Activated CD4-positive, alpha-beta memory T cell treated with anti-CD3 and anti-CD28 coated beads for 36 hours (primary cell): ENCODE measurements around the gene ZMYND11. TPM values are rescaled to one million over a fixed set of nuclear protein-coding genes. Genes with fewer than 3 reads are reported as not detected.

ENCODE experiments used
- CTCF ChIA-PET: fragments of 350-600 bp; sonication (Branson Sonifier 250); formaldehyde crosslinking; loops from one replicate; lab custom pipeline; 2021; ENCODE audit warnings: antibody characterized with exemption, inconsistent platforms; lab: Charles Lee
- POLR2A ChIA-PET: fragments of 350-600 bp; sonication (Branson Sonifier 250); formaldehyde crosslinking; loops from one replicate; lab custom pipeline; 2021; ENCODE audit warnings: antibody characterized with exemption; lab: Charles Lee
- DNase-seq: peaks from one replicate; pipeline ENCODE4 v3.0.0-alpha.2; 2020
- H3K27ac Mint-ChIP-seq: one replicate; pipeline ENCODE4 v1.8.0; 2021; ENCODE audit warnings: mixed read lengths
- H3K27me3 Mint-ChIP-seq: one replicate; pipeline ENCODE4 v1.8.0; 2021; ENCODE audit warnings: mixed read lengths
- H3K36me3 Mint-ChIP-seq: one replicate; pipeline ENCODE4 v1.8.0; 2021; ENCODE audit warnings: mixed read lengths
- H3K4me1 Mint-ChIP-seq: one replicate; pipeline ENCODE4 v1.8.0; 2021; ENCODE audit warnings: low read depth, mixed read lengths
- H3K4me3 Mint-ChIP-seq: one replicate; pipeline ENCODE4 v1.8.0; 2021; ENCODE audit warnings: mild to moderate bottlenecking, mixed read lengths
- H3K9me3 Mint-ChIP-seq: one replicate; pipeline ENCODE4 v1.8.0; 2021; ENCODE audit warnings: mixed read lengths
- intact Hi-C: fragments of 100-400 bp; cut with micrococcal nuclease; formaldehyde crosslinking; loops from one replicate; pipeline ENCODE4 v1.15.1; 2023
- total RNA-seq, 2 experiments: library from RNA; stranded (reverse); gene quantifications; one replicate each; pipeline ENCODE4 v1.2.3, GENCODE V29; 2021

The ZMYND11 gene
- total RNA-seq, 2 experiments from 2014 or later = 15.9 to 19.4 TPM

- Mint-ChIP-seq H3K27ac (no peak overlapping the region), H3K9me3 (no peaks in the 10 kb centered on the region), H3K36me3 (peaks cover 5% of the 10 kb centered on the region), H3K4me3 (no peak overlapping the region), H3K27me3 (no peaks in the 10 kb centered on the region), H3K4me1 (no peaks in the 10 kb centered on the region)
- CTCF ChIA-PET = no interaction called here
- no peak for DNase-seq
- POLR2A ChIA-PET = no interaction called here
- intact Hi-C loops = no loop called here
These were observed 99.6 kb downstream of the ZMYND11 start for GRCh38 chr10:234708-235406.

GRCh38 chr10:235915-236314 lies 100.7 kb downstream of the ZMYND11 start:
- H3K27ac Mint-ChIP-seq = no peak overlapping the region
- H3K9me3 Mint-ChIP-seq = no peaks in the 10 kb centered on the region
- intact Hi-C loops = no loop called here
- H3K27me3 Mint-ChIP-seq = no peaks in the 10 kb centered on the region
- H3K36me3 Mint-ChIP-seq = peaks cover 5% of the 10 kb centered on the region
- no peak overlapping the region for H3K4me3 Mint-ChIP-seq
- POLR2A ChIA-PET = no interaction called here
- DNase-seq = no peak
- H3K4me1 Mint-ChIP-seq = no peaks in the 10 kb centered on the region
- CTCF ChIA-PET = no interaction called here

GRCh38 chr10:239109-239508 lies 103.9 kb downstream of the ZMYND11 start:
- intact Hi-C loops = no loop called here
- Mint-ChIP-seq H3K27me3 (no peaks in the 10 kb centered on the region), H3K4me1 (no peaks in the 10 kb centered on the region), H3K27ac (no peak overlapping the region), H3K4me3 (no peak overlapping the region), H3K9me3 (no peaks in the 10 kb centered on the region), H3K36me3 (peaks cover 5% of the 10 kb centered on the region)
- ChIA-PET CTCF (no interaction called here), POLR2A (no interaction called here)
- DNase-seq = no peak

GRCh38 chr10:241451-241850 lies 106.2 kb downstream of the ZMYND11 start:
- Mint-ChIP-seq H3K27ac (no peak overlapping the region), H3K4me3 (no peak overlapping the region), H3K36me3 (peaks cover 10% of the 10 kb centered on the region), H3K9me3 (no peaks in the 10 kb centered on the region), H3K27me3 (no peaks in the 10 kb centered on the region), H3K4me1 (no peaks in the 10 kb centered on the region)
- DNase-seq = no peak
- POLR2A ChIA-PET = no interaction called here
- CTCF ChIA-PET = interaction anchor here (1.3 kb wide), 1 partner anchor 9 kb away, joined by 3 read pairs; no protein-coding TSS in a partner anchor
- intact Hi-C loops = no loop called here

- intact Hi-C loops = no loop called here
- DNase-seq = no peak
- Mint-ChIP-seq H3K27ac (no peak overlapping the region), H3K4me3 (no peak overlapping the region), H3K27me3 (no peaks in the 10 kb centered on the region), H3K36me3 (peaks cover 14% of the 10 kb centered on the region), H3K4me1 (no peaks in the 10 kb centered on the region), H3K9me3 (no peaks in the 10 kb centered on the region)
- POLR2A ChIA-PET = no interaction called here
- CTCF ChIA-PET = interaction anchor here (1.3 kb wide), 1 partner anchor 10 kb away, joined by 3 read pairs; no protein-coding TSS in a partner anchor
These were observed 106.8 kb downstream of the ZMYND11 start for GRCh38 chr10:241966-242643.

GRCh38 chr10:244227-244626 lies 109.0 kb downstream of the ZMYND11 start:
- CTCF ChIA-PET = no interaction called here
- Mint-ChIP-seq H3K36me3 (peaks cover 25% of the 10 kb centered on the region), H3K27ac (no peak overlapping the region), H3K4me3 (no peak overlapping the region), H3K27me3 (no peaks in the 10 kb centered on the region), H3K9me3 (no peaks in the 10 kb centered on the region), H3K4me1 (no peaks in the 10 kb centered on the region)
- no peak for DNase-seq
- intact Hi-C loops = no loop called here
- POLR2A ChIA-PET = no interaction called here

GRCh38 chr10:246431-246830 lies 111.2 kb downstream of the ZMYND11 start:
- ChIA-PET CTCF (no interaction called here), POLR2A (no interaction called here)
- Mint-ChIP-seq H3K4me1 (no peaks in the 10 kb centered on the region), H3K27me3 (no peaks in the 10 kb centered on the region), H3K36me3 (peaks cover 43% of the 10 kb centered on the region), H3K4me3 (no peak overlapping the region), H3K9me3 (no peaks in the 10 kb centered on the region), H3K27ac (no peak overlapping the region)
- DNase-seq = no peak
- intact Hi-C loops = no loop called here

GRCh38 chr10:247480-247879 lies 112.2 kb downstream of the ZMYND11 start:
- Mint-ChIP-seq H3K27me3 (no peaks in the 10 kb centered on the region), H3K9me3 (no peaks in the 10 kb centered on the region), H3K27ac (no peak overlapping the region), H3K4me1 (no peaks in the 10 kb centered on the region), H3K4me3 (no peak overlapping the region), H3K36me3 (peaks cover 54% of the 10 kb centered on the region)
- DNase-seq = no peak
- ChIA-PET POLR2A (no interaction called here), CTCF (no interaction called here)
- intact Hi-C loops = no loop called here

GRCh38 chr10:248307-248706 lies 113.1 kb downstream of the ZMYND11 start:
- POLR2A ChIA-PET = no interaction called here
- Mint-ChIP-seq H3K36me3 (peaks cover 57% of the 10 kb centered on the region), H3K27me3 (no peaks in the 10 kb centered on the region), H3K4me1 (no peaks in the 10 kb centered on the region), H3K9me3 (no peaks in the 10 kb centered on the region), H3K27ac (no peak overlapping the region), H3K4me3 (no peak overlapping the region)
- CTCF ChIA-PET = no interaction called here
- DNase-seq = no peak
- intact Hi-C loops = no loop called here

GRCh38 chr10:251982-252582 lies 116.8 kb downstream of the ZMYND11 start:
- no peaks in the 10 kb centered on the region for H3K27me3 Mint-ChIP-seq
- no peaks in the 10 kb centered on the region for H3K9me3 Mint-ChIP-seq
- no peaks in the 10 kb centered on the region for H3K4me1 Mint-ChIP-seq
- CTCF ChIA-PET = interaction anchor here (0.7 kb wide), 1 partner anchor 21 kb away, joined by 3 read pairs; no protein-coding TSS in a partner anchor
- H3K27ac Mint-ChIP-seq = no peak overlapping the region
- POLR2A ChIA-PET = no interaction called here
- peaks cover 54% of the 10 kb centered on the region for H3K36me3 Mint-ChIP-seq
- DNase-seq = no peak
- H3K4me3 Mint-ChIP-seq = no peak overlapping the region
- intact Hi-C loops = no loop called here

- ChIA-PET CTCF (no interaction called here), POLR2A (no interaction called here)
- DNase-seq = no peak
- Mint-ChIP-seq H3K4me3 (no peak overlapping the region), H3K27me3 (no peaks in the 10 kb centered on the region), H3K27ac (no peak overlapping the region), H3K36me3 (no peaks in the 10 kb centered on the region), H3K9me3 (no peaks in the 10 kb centered on the region), H3K4me1 (peaks cover 1% of the 10 kb centered on the region)
- intact Hi-C loops = no loop called here
These were observed 125.7 kb downstream of the ZMYND11 start for GRCh38 chr10:260819-261429.
